Activated CD4-positive, alpha-beta T cell treated with anti-CD3 and anti-CD28 coated beads for 36 hours (primary cell): ENCODE results near the gene PRSS36. TPM values are rescaled to one million over a fixed set of nuclear protein-coding genes. Genes with fewer than 3 reads are reported as not detected.
A peak's percentile ranks its signal among the peaks of the same experiment; 100 is the strongest.
"Not testable (repeated sequence)": the region's sequence is repeated elsewhere in the genome, so short reads cannot be mapped to it uniquely, and the experiment has no call there.

ENCODE experiments used
- ATAC-seq: fragments of 200-7000 bp; cut with Tn5 transposase; one replicate; pipeline ENCODE4 v1.10.0; 2021; ENCODE audit warnings: mild to moderate bottlenecking, moderate library complexity
- CTCF ChIA-PET: fragments of 350-600 bp; sonication (Branson Sonifier 250); formaldehyde crosslinking; loops from one replicate; lab custom pipeline; 2021; ENCODE audit warnings: antibody characterized with exemption; lab: Charles Lee
- POLR2A ChIA-PET: fragments of 350-600 bp; sonication (Branson Sonifier 250); formaldehyde crosslinking; loops from one replicate; lab custom pipeline; 2021; ENCODE audit warnings: antibody characterized with exemption, inconsistent platforms; lab: Charles Lee
- DNase-seq: peaks from one replicate; pipeline ENCODE4 v3.0.0-alpha.2; 2020
- H3K27ac Mint-ChIP-seq: one replicate; pipeline ENCODE4 v1.8.0; 2021; ENCODE audit warnings: mixed read lengths
- H3K27me3 Mint-ChIP-seq: one replicate; pipeline ENCODE4 v1.8.0; 2021; ENCODE audit warnings: mixed read lengths
- H3K36me3 Mint-ChIP-seq: one replicate; pipeline ENCODE4 v1.8.0; 2021; ENCODE audit warnings: low read depth, mixed read lengths
- H3K4me1 Mint-ChIP-seq: one replicate; pipeline ENCODE4 v1.8.0; 2021; ENCODE audit warnings: mixed read lengths
- H3K4me3 Mint-ChIP-seq: one replicate; pipeline ENCODE4 v1.8.0; 2021; ENCODE audit warnings: mild to moderate bottlenecking, moderate library complexity, mixed read lengths
- H3K9me3 Mint-ChIP-seq: one replicate; pipeline ENCODE4 v1.8.0; 2021; ENCODE audit warnings: low read depth, mixed read lengths
- intact Hi-C, 2 experiments: fragments of 100-400 bp; cut with DNase I in 1 of 2; cut with micrococcal nuclease in 1 of 2; formaldehyde crosslinking; loops; one replicate each; pipeline versions ENCODE4 v1.14.2 to v1.15.1; 2022 to 2024; cut with DNase I, micrococcal nuclease
- total RNA-seq, 2 experiments: library from RNA; stranded (reverse); gene quantifications; one replicate each; pipeline ENCODE4 v1.2.3, GENCODE V29; 2021

Gene PRSS36
- total RNA-seq, 2 experiments from 2014 or later, result 0.26 to 0.43 TPM

DNA sequence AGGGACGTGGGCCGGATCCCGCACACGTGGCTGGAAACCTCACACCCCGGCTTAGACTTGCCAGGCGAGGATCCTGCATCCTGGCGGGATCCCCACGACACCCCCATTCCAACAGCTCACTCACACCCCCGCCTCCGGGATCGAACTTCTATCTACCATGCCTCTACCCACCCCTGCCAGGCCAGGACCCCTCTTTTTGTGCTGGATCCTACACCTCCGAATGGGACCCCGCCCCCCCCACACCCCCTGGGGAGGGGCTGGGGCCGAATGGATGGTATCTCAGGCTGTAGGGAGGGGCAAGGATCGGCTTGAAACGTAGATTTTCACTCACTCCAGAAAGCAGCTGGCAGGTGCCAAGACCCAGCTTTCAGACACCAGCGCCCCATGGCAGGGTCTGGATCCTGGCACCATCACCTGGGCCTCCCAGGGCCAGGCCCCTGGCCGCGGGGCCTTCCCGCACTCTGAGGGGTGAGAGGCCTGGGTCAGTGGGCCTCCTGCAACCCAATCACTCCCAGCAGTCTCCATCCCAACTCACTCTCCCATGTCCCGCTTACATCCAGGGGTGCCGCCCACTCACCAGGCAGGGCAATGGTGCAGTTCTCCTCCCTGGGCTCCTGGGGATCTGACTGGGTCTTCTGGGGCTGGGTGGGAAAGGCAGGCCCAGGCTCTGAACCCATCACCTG, 6.7 kb downstream of the PRSS36 start:
- intact Hi-C loops, result loop anchor here (2.0 to 10.0 kb wide), 4 partner anchors 34 to 186 kb away; partner anchors contain the start of genes BCKDK (in 2 of the 2) and SETD1A (in 1 of the 2)
- peaks cover 12% of the 10 kb centered on the region for H3K4me1 Mint-ChIP-seq

GRCh38 chr16:31142109-31143010, 7.5 kb downstream of the PRSS36 start:
- peaks cover 12% of the 10 kb centered on the region for H3K4me1 Mint-ChIP-seq
- peak; percentile 96 for ATAC-seq
- intact Hi-C loops, result loop anchor here (1.0 to 10.0 kb wide), 18 partner anchors 25 to 334 kb away; partner anchors contain the start of genes ARMC5 (in 2 of the 2), BCKDK (in 2 of the 2), KAT8 (in 2 of the 2) and SETD1A (in 2 of the 2)
- no peaks in the 10 kb centered on the region for H3K36me3 Mint-ChIP-seq
- POLR2A ChIA-PET, result interaction anchor here (0.7 to 2.6 kb wide), 14 partner anchors 13 to 731 kb away, joined by 3 to 38 read pairs (median 4); partner anchors contain the start of genes FUS, HSD3B7, KAT8 and ZNF267
- H3K9me3 Mint-ChIP-seq, result no peaks in the 10 kb centered on the region
- peak; percentile 100 for DNase-seq
- CTCF ChIA-PET, result interaction anchor here (0.6 to 4.0 kb wide), 38 partner anchors 9 to 731 kb away, joined by 3 to 37 read pairs (median 4); partner anchors contain the start of genes FBRS, FUS, HSD3B7 and KAT8
- H3K27ac Mint-ChIP-seq, result peak overlapping the region; percentile 80
- no peaks in the 10 kb centered on the region for H3K27me3 Mint-ChIP-seq
- peak overlapping the region; percentile 62 for H3K4me3 Mint-ChIP-seq

More for the DNA sequence above, 6.7 kb downstream of the PRSS36 start:
- Mint-ChIP-seq H3K36me3 (no peaks in the 10 kb centered on the region), H3K4me3 (peak overlapping the region; percentile 21), H3K9me3 (no peaks in the 10 kb centered on the region), H3K27me3 (no peaks in the 10 kb centered on the region), H3K27ac (peak overlapping the region; percentile 65)
- POLR2A ChIA-PET, result interaction anchor here (0.8 to 2.6 kb wide), 7 partner anchors 14 to 71 kb away, joined by 3 to 38 read pairs (median 6); partner anchors contain the start of genes FUS, KAT8, ZNF646 and ZNF668
- CTCF ChIA-PET, result interaction anchor here (0.6 to 4.0 kb wide), 27 partner anchors 10 to 730 kb away, joined by 3 to 37 read pairs (median 4); partner anchors contain the start of genes FBRS, FUS, HSD3B7 and KAT8
- DNase-seq, result peak; percentile 14
- ATAC-seq, result no peak

GRCh38 chr16:31141489-31142108, 8.3 kb downstream of the PRSS36 start:
- Mint-ChIP-seq H3K36me3 (no peaks in the 10 kb centered on the region), H3K4me1 (peaks cover 12% of the 10 kb centered on the region), H3K27ac (peak overlapping the region; percentile 80), H3K27me3 (no peaks in the 10 kb centered on the region), H3K9me3 (no peaks in the 10 kb centered on the region), H3K4me3 (peak overlapping the region; percentile 62)
- intact Hi-C loops, result loop anchor here (1.0 to 10.0 kb wide), 18 partner anchors 24 to 335 kb away; partner anchors contain the start of genes ARMC5 (in 2 of the 2), BCKDK (in 2 of the 2), KAT8 (in 2 of the 2) and SETD1A (in 2 of the 2)
- DNase-seq, result peak; percentile 34
- CTCF ChIA-PET, result interaction anchor here (0.6 to 4.0 kb wide), 33 partner anchors 8 to 732 kb away, joined by 3 to 37 read pairs (median 4); partner anchors contain the start of genes FBRS, FUS, HSD3B7 and KAT8
- ATAC-seq, result no peak
- POLR2A ChIA-PET, result interaction anchor here (0.7 to 2.6 kb wide), 13 partner anchors 12 to 732 kb away, joined by 3 to 38 read pairs (median 4); partner anchors contain the start of genes FUS, HSD3B7, KAT8 and ZNF267

- H3K9me3 Mint-ChIP-seq, DNase-seq, H3K27me3 Mint-ChIP-seq, H3K36me3 Mint-ChIP-seq, H3K27ac Mint-ChIP-seq, H3K4me3 Mint-ChIP-seq, ATAC-seq: not testable (repeated sequence)
- intact Hi-C loops, result loop anchor here in 1 of 2 experiments (5.0 to 10.0 kb wide), 3 partner anchors 34 to 184 kb away; partner anchors contain the start of genes BCKDK and SETD1A
- ChIA-PET CTCF (interaction anchor here (1.9 to 2.2 kb wide), 5 partner anchors 17 to 68 kb away, joined by 10 to 23 read pairs (median 14); partner anchors contain the start of genes FUS, ZNF646 and ZNF668), POLR2A (interaction anchor here (1.8 kb wide), 2 partner anchors 24 to 37 kb away, joined by 15 to 26 read pairs; partner anchors contain the start of gene KAT8)
- peaks cover 12% of the 10 kb centered on the region for H3K4me1 Mint-ChIP-seq
Observed at GRCh38 chr16:31141071-31141469, 8.8 kb downstream of the PRSS36 start.

DNA sequence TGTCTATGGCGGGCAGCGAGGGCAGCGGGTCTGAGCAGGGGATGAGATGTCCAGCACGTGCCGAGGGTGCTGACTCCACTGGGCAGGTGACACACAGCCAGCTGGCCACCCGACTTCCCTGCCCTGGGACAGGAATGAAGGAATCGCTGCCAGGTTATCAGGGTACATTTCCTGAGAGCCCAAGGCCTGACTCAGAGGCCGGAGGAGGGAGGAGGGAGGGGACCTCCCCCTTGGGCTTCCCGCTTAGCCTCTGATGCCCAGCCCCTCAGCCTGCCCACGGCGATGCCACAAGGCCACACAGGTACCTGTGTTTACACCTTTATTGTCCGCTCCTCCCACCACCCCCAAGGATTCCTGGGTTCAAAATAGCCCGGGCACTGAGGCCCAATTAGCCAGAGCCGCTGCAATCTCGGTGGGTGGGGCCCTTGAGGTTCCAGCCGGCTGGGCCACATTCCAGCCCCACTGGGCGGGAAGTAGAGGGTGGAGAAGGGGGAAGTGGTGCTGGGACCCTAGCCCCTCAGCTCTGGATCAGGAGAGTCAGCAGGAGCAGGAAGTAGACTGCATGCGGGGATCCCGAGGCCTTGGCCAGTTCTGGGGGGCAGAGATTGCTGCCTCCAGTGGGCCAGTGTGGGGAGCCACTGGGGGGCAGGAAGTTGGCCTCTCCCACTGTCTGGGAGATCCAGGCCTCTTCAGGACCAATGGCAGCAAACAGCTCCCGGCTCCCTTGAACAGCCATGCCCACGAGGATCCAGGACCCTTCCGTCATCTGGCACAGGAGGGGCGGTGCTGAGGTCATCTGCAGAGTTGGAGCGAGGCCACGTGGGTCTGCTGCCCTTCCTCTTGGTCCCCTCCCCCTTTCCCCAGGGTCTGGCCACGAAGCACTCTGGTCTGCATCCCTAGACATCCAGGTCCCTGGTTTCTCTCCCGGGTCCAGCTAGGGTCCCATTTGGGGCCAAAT, 11.0 kb downstream of the PRSS36 start:
- no peak for DNase-seq
- intact Hi-C loops, result no loop called here
- Mint-ChIP-seq H3K36me3 (no peaks in the 10 kb centered on the region), H3K4me1 (peaks cover 12% of the 10 kb centered on the region), H3K9me3 (no peaks in the 10 kb centered on the region), H3K27ac (no peak overlapping the region), H3K4me3 (no peak overlapping the region), H3K27me3 (no peaks in the 10 kb centered on the region)
- CTCF ChIA-PET, result no interaction called here
- POLR2A ChIA-PET, result no interaction called here
- no peak for ATAC-seq

- H3K9me3 Mint-ChIP-seq, DNase-seq, H3K36me3 Mint-ChIP-seq, H3K4me1 Mint-ChIP-seq, H3K27me3 Mint-ChIP-seq, H3K27ac Mint-ChIP-seq, intact Hi-C loops, H3K4me3 Mint-ChIP-seq, ATAC-seq, POLR2A ChIA-PET: not testable (repeated sequence)
- CTCF ChIA-PET, result interaction anchor here (1.0 to 1.2 kb wide), 2 partner anchors 72 to 105 kb away, joined by 3 read pairs; no protein-coding TSS in a partner anchor
Observed at GRCh38 chr16:31136822-31137499, 12.9 kb downstream of the PRSS36 start.

- H3K27me3 Mint-ChIP-seq, result no peaks in the 10 kb centered on the region
- H3K27ac Mint-ChIP-seq, result no peak overlapping the region
- ChIA-PET CTCF (interaction anchor here (1.2 kb wide), 1 partner anchor 71 kb away, joined by 3 read pairs; no protein-coding TSS in a partner anchor), POLR2A (no interaction called here)
- ATAC-seq, result no peak
- H3K4me1 Mint-ChIP-seq, result peaks cover 2% of the 10 kb centered on the region
- H3K9me3 Mint-ChIP-seq, result no peaks in the 10 kb centered on the region
- intact Hi-C loops, result no loop called here
- no peak overlapping the region for H3K4me3 Mint-ChIP-seq
- no peak for DNase-seq
- peaks cover 6% of the 10 kb centered on the region for H3K36me3 Mint-ChIP-seq
Observed at GRCh38 chr16:31136287-31136662, 13.6 kb downstream of the PRSS36 start.

GRCh38 chr16:31135535-31136286, 14.2 kb downstream of the PRSS36 start, which contains the start of gene PRSS8:
Gene PRSS8 (minus strand): TSS chr16:31135727. CDS start chr16:31135498, 229 bp downstream.
- DNase-seq (peak; percentile 27), ATAC-seq (peak; percentile 15)
- intact Hi-C loops, result no loop called here
- Mint-ChIP-seq H3K4me1 (no peaks in the 10 kb centered on the region), H3K27me3 (no peaks in the 10 kb centered on the region), H3K4me3 (no peak within 1 kb of the TSS), H3K9me3 (no peaks in the 10 kb centered on the region), H3K27ac (no peak within 1 kb of the TSS), H3K36me3 (peaks cover 9% of the 10 kb centered on the region)
- ChIA-PET POLR2A (no interaction called here), CTCF (no interaction called here)
